Pancreas (tissue), 10 donors: ENCODE measurements around the gene MTF1. TPM values are rescaled to one million over a fixed set of nuclear protein-coding genes. Genes with fewer than 3 reads are reported as not detected.
A peak's percentile ranks its signal among the peaks of the same experiment; 100 is the strongest.

Experiments used
- ATAC-seq, 4 donors: fragments of 200-7000 bp; cut with Tn5 transposase; one replicate each; pipeline versions ENCODE4 v1.8.0 to v1.9.1; 2020; ENCODE audit warnings: mild to moderate bottlenecking in 4 of 4, moderate library complexity in 4 of 4
- DNase-seq, 6 donors: peaks; one replicate each; pipeline ENCODE4 v3.0.0-alpha.2; 2020
- FAIRE-seq: peaks from 2 replicates; lab custom pipeline; 2012; peaks lifted over from hg19 to GRCh38; lab: Jason Lieb, UNC
- H3K27ac ChIP-seq, 4 donors: fragments of 200-600 bp; sonication (generic); 1 replicate in 3 of 4; 2 replicates in 1 of 4; pipeline versions ENCODE4 v1.5.0 to v1.8.0; 2020
- H3K27me3 ChIP-seq, 4 donors: fragments of 200-600 bp; one replicate each; pipeline ENCODE4 v1.8.0; 2021
- H3K36me3 ChIP-seq, 3 donors: fragments of 200-600 bp; sonication (generic) in 1 of 3; one replicate each; pipeline versions ENCODE4 v1.5.0 to v1.8.0; 2020 to 2021
- H3K4me1 ChIP-seq, 3 donors: fragments of 200-600 bp; one replicate each; pipeline ENCODE4 v1.8.0; 2021
- H3K4me3 ChIP-seq, 4 donors: fragments of 200-600 bp; sonication (generic) in 2 of 4; one replicate each; pipeline versions ENCODE4 v1.5.0 to v1.8.0; 2020 to 2021
- H3K9me3 ChIP-seq, 4 donors: fragments of 200-600 bp; one replicate each; pipeline ENCODE4 v1.8.0; 2021
- WGBS, 2 donors: extraction: QIAGEN DNeasy Blood & Tissue Kit; methylation state at CpG; one replicate each; pipeline ENCODE4 v1.1.7; 2013; 5-methylcytosine and 5-hydroxymethylcytosine counted together
- intact Hi-C, 3 donors: fragments of 100-400 bp; cut with DNase I; formaldehyde crosslinking; loops; one replicate each; pipeline versions ENCODE4 v1.11.1 to v1.14.2; 2022
- polyA plus RNA-seq, 2 donors: library from polyadenylated mRNA; stranded (reverse); fragments of 200-250 nt; gene quantifications; one replicate each; pipeline ENCODE4 v1.2.3, GENCODE V29; 2013
- total RNA-seq, 6 donors: library from RNA; stranded (reverse); fragmentation: NEBNext Ultra II Directional in 4 of 6; extraction: Animal tissue kit (Norgen Biotek cat#: 25700) in 4 of 6; gene quantifications; one replicate each; pipeline versions ENCODE4 v1.2.1 to v1.2.4, GENCODE V29; 2021 to 2023
- TF ChIP-seq, protein P1 (sequence below), 4 donors: fragments of 200-600 bp; sonication (generic) in 3 of 4; IDR thresholded peaks; one replicate each; pipeline versions ENCODE4 v1.5.0 to v1.8.0; 2021; ENCODE audit warnings: antibody characterized with exemption in 4 of 4
- donor health status: healthy with polysubstance abuse.
- donor health status: DM: no; HTN: no; CAD: no; lungs with moderate emphysema.
- donor health status: DM: no; HTN: no; CAD: no.
- donor health status: control.
- donor health status: control.
- donor health status: Bipolar disorder and iron deficiency.
- donor health status: DM: yes; HTN: yes; CAD: no.
- donor health status: DM: no; HTN: no; CAD: no.
- donor health status: DM: no; HTN: no; CAD: no.
- donor health status: DM: yes; HTN: yes; CAD: no.

Gene MTF1
- total and polyA plus RNA-seq, 8 donors, result 1.4 to 13.5 (median 7.2) TPM

GRCh38 chr1:37809942-37810341 lies 49.5 kb downstream of the MTF1 start:
- Histone ChIP-seq H3K27ac (peak overlapping the region in 1 of 4 donors; percentile 89), H3K27me3 (no peaks in the 10 kb centered on the region), H3K9me3 (no peaks in the 10 kb centered on the region), H3K4me1 (peaks cover 7 to 17% (median 12%) of the 10 kb centered on the region in 3 donors), H3K4me3 (no peak overlapping the region), H3K36me3 (peaks cover 0 to 12% (median 7%) of the 10 kb centered on the region in 3 donors)
- intact Hi-C loops, result no loop called here
- FAIRE-seq (no peak), ATAC-seq (no peak), DNase-seq (no peak)
- 36 to 43% methylated on average over 2 of the region's 2 CpGs for WGBS, 2 donors
- TF ChIP-seq, protein P1, sequence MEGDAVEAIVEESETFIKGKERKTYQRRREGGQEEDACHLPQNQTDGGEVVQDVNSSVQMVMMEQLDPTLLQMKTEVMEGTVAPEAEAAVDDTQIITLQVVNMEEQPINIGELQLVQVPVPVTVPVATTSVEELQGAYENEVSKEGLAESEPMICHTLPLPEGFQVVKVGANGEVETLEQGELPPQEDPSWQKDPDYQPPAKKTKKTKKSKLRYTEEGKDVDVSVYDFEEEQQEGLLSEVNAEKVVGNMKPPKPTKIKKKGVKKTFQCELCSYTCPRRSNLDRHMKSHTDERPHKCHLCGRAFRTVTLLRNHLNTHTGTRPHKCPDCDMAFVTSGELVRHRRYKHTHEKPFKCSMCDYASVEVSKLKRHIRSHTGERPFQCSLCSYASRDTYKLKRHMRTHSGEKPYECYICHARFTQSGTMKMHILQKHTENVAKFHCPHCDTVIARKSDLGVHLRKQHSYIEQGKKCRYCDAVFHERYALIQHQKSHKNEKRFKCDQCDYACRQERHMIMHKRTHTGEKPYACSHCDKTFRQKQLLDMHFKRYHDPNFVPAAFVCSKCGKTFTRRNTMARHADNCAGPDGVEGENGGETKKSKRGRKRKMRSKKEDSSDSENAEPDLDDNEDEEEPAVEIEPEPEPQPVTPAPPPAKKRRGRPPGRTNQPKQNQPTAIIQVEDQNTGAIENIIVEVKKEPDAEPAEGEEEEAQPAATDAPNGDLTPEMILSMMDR (IDR thresholded peaks at IDR 0.05), result no peak

DNA sequence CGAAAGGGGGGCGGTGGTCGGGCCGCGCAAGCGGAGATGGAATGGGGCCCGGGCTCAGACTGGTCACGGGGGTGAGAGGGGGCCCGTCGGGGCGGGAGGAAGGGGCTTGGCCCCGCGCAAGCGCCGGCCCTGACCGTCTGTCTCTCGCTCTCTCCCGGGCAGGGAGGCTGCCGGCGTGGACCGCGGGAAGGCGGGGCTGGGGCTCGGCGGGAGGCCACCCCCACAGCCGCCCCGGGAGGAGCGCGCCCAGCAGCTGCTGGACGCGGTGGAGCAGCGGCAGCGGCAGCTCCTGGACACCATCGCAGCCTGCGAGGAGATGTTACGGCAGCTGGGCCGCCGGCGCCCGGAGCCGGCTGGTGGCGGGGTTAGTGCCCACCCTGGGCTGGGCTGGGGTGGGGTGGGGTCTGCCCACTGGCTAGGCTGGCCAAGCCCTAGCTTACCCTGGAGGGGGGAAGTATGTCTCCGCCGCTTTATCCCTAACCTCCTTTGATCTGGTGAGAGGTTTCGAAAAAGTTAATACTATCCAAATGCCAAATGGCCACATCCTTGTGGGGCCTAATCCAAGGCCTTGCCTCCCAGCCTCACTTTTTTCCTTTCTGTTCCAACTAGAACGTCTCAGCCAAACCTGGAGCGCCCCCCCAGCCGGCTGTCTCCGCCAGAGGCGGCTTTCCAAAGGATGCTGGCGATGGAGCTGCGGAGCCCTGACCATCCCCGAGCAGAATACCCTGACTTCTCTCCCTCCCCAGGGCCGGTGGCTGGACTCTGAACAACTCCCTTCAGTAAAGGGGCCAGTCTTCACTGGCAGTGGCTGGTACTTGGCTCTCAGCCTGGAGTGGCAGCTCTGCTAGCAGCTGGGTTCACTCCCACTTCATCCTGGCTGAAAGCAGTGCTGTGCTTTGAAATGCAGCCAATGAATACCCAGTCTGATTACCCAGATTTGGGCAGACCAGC lies 50.7 kb downstream of the MTF1 start:
- Histone ChIP-seq H3K27me3 (no peaks in the 10 kb centered on the region), H3K27ac (peak overlapping the region; percentile 89 to 94 (median 93)), H3K4me3 (peak overlapping the region; percentile 78 to 88 (median 85)), H3K9me3 (no peaks in the 10 kb centered on the region), H3K4me1 (peaks cover 7 to 17% (median 12%) of the 10 kb centered on the region in 3 donors), H3K36me3 (peaks cover under 1 to 24% (median 20%) of the 10 kb centered on the region in 3 donors)
- FAIRE-seq (no peak), DNase-seq (peak; percentile 81 to 94 (median 86)), ATAC-seq (peak; percentile 77 to 86 (median 78))
- 0 to 1% methylated on average over 34 to 54 of the region's 54 CpGs for WGBS, 2 donors
- intact Hi-C loops, result no loop called here
- TF ChIP-seq, protein P1 (IDR thresholded peaks at IDR 0.05), result no peak

DNA sequence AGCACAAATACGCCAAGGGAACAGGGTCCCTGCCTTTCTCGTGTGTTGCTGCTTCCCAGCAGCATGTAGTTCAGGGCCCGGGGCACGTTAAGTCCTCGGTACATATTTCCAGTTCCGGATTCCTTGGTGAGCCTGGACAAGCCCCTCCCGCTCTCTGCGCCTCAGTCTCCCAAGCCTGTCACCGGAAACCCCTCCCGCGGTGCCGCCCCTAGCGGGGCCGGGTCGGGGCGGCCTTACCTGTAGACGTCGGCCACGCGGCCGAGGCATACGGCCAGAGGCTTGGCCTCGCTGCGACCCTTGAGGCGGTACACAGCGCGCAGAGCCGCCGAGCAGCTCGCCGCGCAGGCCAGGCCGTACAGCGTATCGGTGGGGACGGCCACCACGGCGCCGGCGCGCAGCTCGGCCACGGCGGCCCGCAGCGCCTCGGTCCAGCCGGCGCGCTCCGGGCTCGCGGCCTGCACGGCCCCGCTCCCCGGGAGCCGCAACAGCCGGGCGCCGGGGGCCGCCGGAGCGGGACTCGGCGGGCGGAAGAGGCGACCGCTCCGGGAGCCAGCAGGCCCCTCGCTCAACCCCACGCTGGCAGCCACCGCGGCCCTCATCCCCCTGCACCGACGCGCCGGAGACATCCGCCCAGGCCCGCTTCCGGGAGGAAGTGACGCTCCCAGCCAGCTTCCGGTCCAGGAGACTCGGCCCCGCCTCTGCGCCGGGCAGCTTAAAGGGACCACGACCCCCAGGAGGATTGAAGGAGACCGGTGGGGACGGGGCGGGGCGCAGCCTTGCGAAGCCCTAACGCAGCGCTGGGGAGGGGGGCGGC lies 51.6 kb downstream of the MTF1 start, which contains the start of the genes C1orf122 and YRDC:
Gene C1orf122, plus strand, starts transcription at position 236 of the 814 bp plus-strand sequence. CDS start 615 bp downstream, outside the sequence.
Gene YRDC, minus strand, starts transcription at position 654 of the 814 bp plus-strand sequence. Its CDS starts 28 bp downstream, at position 626.
- TF ChIP-seq, protein P1 (IDR thresholded peaks at IDR 0.05), result no peak
- 0 to 1% methylated on average over 71 to 95 of the region's 95 CpGs for WGBS, 2 donors
- Histone ChIP-seq H3K27ac (peak within 1 kb of the TSS; percentile 89 to 94 (median 93)), H3K9me3 (no peaks in the 10 kb centered on the region), H3K4me3 (peak within 1 kb of the TSS; percentile 78 to 88 (median 85)), H3K27me3 (no peaks in the 10 kb centered on the region), H3K36me3 (peaks cover 6 to 30% (median 29%) of the 10 kb centered on the region in 3 donors), H3K4me1 (peaks cover 7 to 17% (median 12%) of the 10 kb centered on the region in 3 donors)
- peak; percentile 90 to 95 (median 92) for ATAC-seq
- intact Hi-C loops, result no loop called here
- FAIRE-seq, result no peak
- DNase-seq, result peak; percentile 93 to 97 (median 94)

DNA sequence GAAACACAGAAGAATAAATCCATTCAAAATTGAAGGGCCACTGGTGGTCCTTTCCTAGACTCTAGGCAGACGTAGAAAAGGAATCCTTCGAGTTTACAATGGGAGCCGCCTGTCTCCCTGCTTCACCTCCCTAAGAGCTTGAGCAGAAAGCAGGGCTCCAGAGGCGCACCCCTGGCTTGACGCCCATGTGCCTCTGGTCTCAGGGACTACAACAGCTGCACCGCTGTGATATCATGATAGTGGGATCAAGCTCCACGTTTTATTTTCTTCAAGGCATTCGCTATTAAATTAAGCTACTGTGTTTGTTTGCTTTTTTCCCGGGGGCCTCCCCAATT lies 52.2 kb downstream of the MTF1 start:
- intact Hi-C loops, result no loop called here
- FAIRE-seq, result no peak
- 3 to 4% methylated on average over 9 of the region's 9 CpGs for WGBS, 2 donors
- ATAC-seq, result no peak
- peak overlapping the region; percentile 78 to 88 (median 85) for H3K4me3 ChIP-seq
- H3K36me3 ChIP-seq, result peaks cover 8 to 35% (median 33%) of the 10 kb centered on the region in 3 donors
- no peaks in the 10 kb centered on the region for H3K27me3 ChIP-seq
- H3K4me1 ChIP-seq, result peaks cover 7 to 17% (median 12%) of the 10 kb centered on the region in 3 donors
- H3K9me3 ChIP-seq, result no peaks in the 10 kb centered on the region
- H3K27ac ChIP-seq, result peak overlapping the region; percentile 89 to 94 (median 93)
- DNase-seq, result peak in 2 of 6 donors; percentile 26 to 49
- TF ChIP-seq, protein P1 (IDR thresholded peaks at IDR 0.05), result no peak
